ENCODE data around the gene SLC1A4.

SLC1A4 gene

GRCh38 chr2:64989126-64989981 lies at the start of gene SLC1A4:
Gene SLC1A4 (plus strand): TSS chr2:64989399. CDS start chr2:64989644, 245 bp downstream.
- DNase-seq (ENCODE audit: low spot score) = peak; percentile 97
- TF ChIP-seq, protein P1, sequence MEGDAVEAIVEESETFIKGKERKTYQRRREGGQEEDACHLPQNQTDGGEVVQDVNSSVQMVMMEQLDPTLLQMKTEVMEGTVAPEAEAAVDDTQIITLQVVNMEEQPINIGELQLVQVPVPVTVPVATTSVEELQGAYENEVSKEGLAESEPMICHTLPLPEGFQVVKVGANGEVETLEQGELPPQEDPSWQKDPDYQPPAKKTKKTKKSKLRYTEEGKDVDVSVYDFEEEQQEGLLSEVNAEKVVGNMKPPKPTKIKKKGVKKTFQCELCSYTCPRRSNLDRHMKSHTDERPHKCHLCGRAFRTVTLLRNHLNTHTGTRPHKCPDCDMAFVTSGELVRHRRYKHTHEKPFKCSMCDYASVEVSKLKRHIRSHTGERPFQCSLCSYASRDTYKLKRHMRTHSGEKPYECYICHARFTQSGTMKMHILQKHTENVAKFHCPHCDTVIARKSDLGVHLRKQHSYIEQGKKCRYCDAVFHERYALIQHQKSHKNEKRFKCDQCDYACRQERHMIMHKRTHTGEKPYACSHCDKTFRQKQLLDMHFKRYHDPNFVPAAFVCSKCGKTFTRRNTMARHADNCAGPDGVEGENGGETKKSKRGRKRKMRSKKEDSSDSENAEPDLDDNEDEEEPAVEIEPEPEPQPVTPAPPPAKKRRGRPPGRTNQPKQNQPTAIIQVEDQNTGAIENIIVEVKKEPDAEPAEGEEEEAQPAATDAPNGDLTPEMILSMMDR (IDR thresholded peaks at IDR 0.05; ENCODE audit: extremely low read depth, missing control alignments) = no peak

DNA sequence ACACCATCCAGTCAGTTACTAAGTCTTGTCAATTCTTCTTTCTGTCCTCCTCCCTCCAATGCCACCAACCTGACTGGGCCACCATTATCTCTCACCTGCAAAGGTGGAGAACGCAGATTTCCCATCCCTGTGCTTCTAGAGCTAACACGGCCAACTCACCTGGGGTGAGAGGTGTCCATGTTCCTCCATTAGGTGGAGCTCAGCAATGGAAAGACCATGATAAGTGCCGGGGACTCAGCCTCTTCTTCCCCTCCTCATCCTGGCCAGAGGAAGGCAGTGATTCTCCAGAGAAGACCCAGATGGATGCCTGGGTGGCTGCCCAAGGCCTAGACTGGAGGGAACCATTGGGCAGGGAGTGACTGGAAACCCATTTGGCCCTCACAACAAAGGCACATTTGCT lies 48.1 kb upstream of the SLC1A4 start:
- TF ChIP-seq, protein P1 (IDR thresholded peaks at IDR 0.05; ENCODE audit: extremely low read depth, missing control alignments) = no peak
- DNase-seq (ENCODE audit: low spot score) = no peak

DNA sequence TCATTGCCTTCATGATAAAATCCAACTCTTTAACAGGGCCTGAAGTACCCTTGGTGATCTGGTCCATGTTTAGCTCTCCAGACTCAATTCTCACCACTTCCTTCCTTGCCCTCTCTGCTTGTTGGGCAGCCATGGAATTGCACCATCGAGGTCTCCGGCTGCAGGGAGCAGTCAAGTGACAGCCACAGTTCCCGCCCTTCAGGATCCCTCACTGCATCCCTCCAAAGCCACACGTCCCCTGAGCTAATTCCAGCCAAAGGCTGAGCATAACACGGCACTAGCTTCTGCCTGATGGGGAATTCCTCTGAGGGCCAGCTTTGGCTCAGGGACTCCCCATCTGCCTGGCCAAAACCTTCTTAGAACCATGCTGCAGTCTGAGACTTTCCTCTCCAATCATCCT lies 47.4 kb upstream of the SLC1A4 start:
- TF ChIP-seq, protein P1 (IDR thresholded peaks at IDR 0.05; ENCODE audit: extremely low read depth, missing control alignments) = no peak
- no peak for DNase-seq (ENCODE audit: low spot score)

GRCh38 chr2:64942693-64943092 lies 46.5 kb upstream of the SLC1A4 start:
- TF ChIP-seq, protein P1 (IDR thresholded peaks at IDR 0.05; ENCODE audit: extremely low read depth, missing control alignments) = no peak
- DNase-seq (ENCODE audit: low spot score) = no peak

DNA sequence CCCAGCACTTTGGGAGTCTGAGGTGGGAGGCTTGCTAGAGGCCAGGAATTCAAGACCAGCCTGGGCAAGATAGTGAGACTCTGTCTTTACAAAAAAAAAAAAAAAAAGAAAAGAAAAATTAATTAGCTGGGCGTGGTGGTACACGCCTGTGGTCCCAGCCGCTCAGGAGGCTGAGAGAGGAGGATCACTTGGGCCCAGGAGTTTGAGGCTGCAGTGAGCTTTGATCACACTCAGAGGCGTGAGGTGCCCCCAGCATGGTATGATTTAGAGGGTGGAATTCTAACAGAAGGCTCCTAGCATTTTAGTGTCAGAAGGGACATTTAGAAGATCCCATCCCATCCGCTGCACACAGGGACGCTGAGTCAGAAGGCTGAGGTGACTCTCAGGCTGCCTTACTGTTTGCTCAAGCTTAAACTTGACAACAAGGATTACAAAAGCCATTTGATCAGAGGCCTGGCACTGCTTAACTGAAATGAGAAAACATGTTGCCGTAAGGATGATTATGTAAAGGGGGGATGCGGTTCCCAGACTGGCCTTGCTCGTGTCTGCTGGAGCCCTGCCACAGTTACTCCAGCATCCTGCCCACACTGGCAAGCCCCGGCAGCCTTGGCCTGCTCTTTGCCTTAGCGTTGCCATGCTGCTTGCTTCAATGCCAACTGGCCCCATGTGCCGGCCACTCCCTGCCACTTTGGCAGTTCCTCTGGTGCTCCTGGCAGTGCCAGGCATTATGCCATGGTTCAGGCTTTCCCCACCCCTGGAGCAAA lies 45.6 kb upstream of the SLC1A4 start:
- TF ChIP-seq, protein P1 (IDR thresholded peaks at IDR 0.05; ENCODE audit: extremely low read depth, missing control alignments) = no peak
- DNase-seq (ENCODE audit: low spot score) = no peak

GRCh38 chr2:64944484-64944883 lies 44.7 kb upstream of the SLC1A4 start:
- no peak for DNase-seq (ENCODE audit: low spot score)
- TF ChIP-seq, protein P1 (IDR thresholded peaks at IDR 0.05; ENCODE audit: extremely low read depth, missing control alignments) = no peak

Data from GM20000 (cell line).